BJ (cell line): ENCODE data around the gene ALKBH7. TPM values are rescaled to one million over a fixed set of nuclear protein-coding genes. Genes with fewer than 3 reads are reported as not detected.

Experiments used
- CTCF ChIA-PET: fragments of 350-600 bp; formaldehyde crosslinking; extraction: SDS; loops from one replicate; lab custom pipeline; 2021; ENCODE audit warnings: antibody characterized with exemption, inconsistent platforms; lab: Yijun Ruan, JAX
- POLR2A ChIA-PET: fragments of 300-600 bp; sonication (Branson Sonifier 250); formaldehyde crosslinking; extraction: SDS; loops from one replicate; lab custom pipeline; 2021; ENCODE audit warnings: antibody characterized with exemption; lab: Charles Lee
- DNase-seq: peaks from one replicate; pipeline ENCODE4 v3.0.0-alpha.2; 2011; ENCODE audit warnings: low read depth
- H3K27me3 ChIP-seq: 2 replicates; pipeline ENCODE4 v1.6.0; 2011; ENCODE audit warnings: low read length; ENCODE audit not compliant: control insufficient read depth, insufficient read depth
- H3K36me3 ChIP-seq: 2 replicates; pipeline ENCODE4 v1.5.1; 2011; ENCODE audit warnings: low read length; ENCODE audit not compliant: control insufficient read depth, insufficient read depth
- H3K4me3 ChIP-seq: 2 replicates; pipeline ENCODE4 v1.5.1; 2011; ENCODE audit warnings: low read depth, mild to moderate bottlenecking, control low read depth, low read length
- CTCF ChIP-seq: IDR thresholded peaks from 2 replicates; pipeline ENCODE4 v1.5.1; 2011; ENCODE audit warnings: low read depth, mild to moderate bottlenecking, control low read depth, inconsistent platforms, low read length, moderate library complexity; ENCODE audit not compliant: insufficient read depth
- polyA plus RNA-seq: library from polyadenylated mRNA; depleted of rRNA; stranded (reverse); fragments of >200 nt; gene quantifications from 2 replicates; pipeline ENCODE4 v1.2.3, GENCODE V29; 2011

ALKBH7 gene
- polyA plus RNA-seq, 1 experiment = 40.9 TPM

GRCh38 chr19:6373096-6373812 lies 660 bp downstream of the ALKBH7 start:
- no peak for TF ChIP-seq CTCF
- CTCF ChIA-PET = no interaction called here
- Histone ChIP-seq H3K36me3 (peaks cover 3% of the 10 kb centered on the region), H3K4me3 (peak overlapping the region; percentile 97), H3K27me3 (no peaks in the 10 kb centered on the region)
- DNase-seq = peak; percentile 82
- POLR2A ChIA-PET = interaction anchor here (0.7 to 0.8 kb wide), 2 partner anchors 12 to 52 kb away, joined by 3 to 6 read pairs; partner anchors contain the start of gene CLPP

- ChIA-PET CTCF (no interaction called here), POLR2A (no interaction called here)
- peaks cover under 1% of the 10 kb centered on the region for H3K36me3 ChIP-seq
- DNase-seq = no peak
- no peak for TF ChIP-seq CTCF
- H3K27me3 ChIP-seq = no peaks in the 10 kb centered on the region
- peak overlapping the region; percentile 97 for H3K4me3 ChIP-seq
Observed at GRCh38 chr19:6373813-6374108, 1.2 kb downstream of the ALKBH7 start.

DNA sequence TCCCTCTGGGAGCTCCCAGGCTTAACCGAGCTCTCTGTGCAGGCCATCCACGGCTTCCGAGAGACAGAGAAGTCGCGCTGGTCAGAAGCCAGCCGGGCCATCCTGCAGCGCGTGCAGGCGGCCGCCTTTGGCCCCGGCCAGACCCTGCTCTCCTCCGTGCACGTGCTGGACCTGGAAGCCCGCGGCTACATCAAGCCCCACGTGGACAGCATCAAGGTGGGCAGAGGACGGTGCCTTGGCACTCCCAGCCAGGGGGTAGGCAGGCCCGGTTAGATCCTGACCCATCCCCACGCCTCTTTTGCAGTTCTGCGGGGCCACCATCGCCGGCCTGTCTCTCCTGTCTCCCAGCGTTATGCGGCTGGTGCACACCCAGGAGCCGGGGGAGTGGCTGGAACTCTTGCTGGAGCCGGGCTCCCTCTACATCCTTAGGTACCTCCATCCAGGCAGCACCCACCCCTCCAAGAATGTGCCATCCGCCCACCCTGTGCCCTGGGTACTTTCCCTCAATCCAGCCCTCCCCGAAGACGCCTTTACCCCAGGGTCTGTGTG lies 1.6 kb downstream of the ALKBH7 start:
- TF ChIP-seq CTCF = no peak
- peaks cover 2% of the 10 kb centered on the region for H3K36me3 ChIP-seq
- ChIA-PET CTCF (no interaction called here), POLR2A (no interaction called here)
- DNase-seq = no peak
- H3K27me3 ChIP-seq = no peaks in the 10 kb centered on the region
- peak overlapping the region; percentile 97 for H3K4me3 ChIP-seq

DNA sequence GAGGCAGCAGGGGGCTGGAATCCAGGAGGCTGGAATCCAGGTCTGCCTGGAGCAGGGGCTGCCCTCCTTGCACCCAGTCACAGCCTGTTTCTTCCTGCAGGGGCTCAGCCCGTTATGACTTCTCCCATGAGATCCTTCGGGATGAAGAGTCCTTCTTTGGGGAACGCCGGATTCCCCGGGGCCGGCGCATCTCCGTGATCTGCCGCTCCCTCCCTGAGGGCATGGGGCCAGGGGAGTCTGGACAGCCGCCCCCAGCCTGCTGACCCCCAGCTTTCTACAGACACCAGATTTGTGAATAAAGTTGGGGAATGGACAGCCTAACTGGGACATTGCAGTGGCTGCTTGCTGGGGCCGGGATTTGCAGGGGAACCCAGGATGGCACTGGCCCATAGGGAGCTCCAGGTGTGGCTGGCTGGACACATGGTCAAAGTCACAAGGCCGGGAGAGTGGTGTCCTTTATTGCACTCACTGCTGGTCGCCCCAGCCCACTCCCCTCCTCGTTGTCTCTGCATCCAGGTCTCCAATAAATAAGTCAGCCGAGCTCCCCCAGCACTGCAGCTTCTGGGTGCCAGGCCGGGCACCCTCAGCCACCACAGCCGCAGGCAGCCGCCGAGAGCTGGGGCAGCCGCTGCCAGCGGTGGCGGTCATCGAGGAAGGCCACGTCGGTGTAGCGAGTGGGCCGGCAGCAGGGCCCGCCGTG lies 2.3 kb downstream of the ALKBH7 start:
- H3K36me3 ChIP-seq = peaks cover 4% of the 10 kb centered on the region
- CTCF ChIA-PET = interaction anchor here (1.0 kb wide), 1 partner anchor 19 kb away, joined by 3 read pairs; the partner anchor contains the start of gene GTF2F1
- TF ChIP-seq CTCF = no peak

DNA sequence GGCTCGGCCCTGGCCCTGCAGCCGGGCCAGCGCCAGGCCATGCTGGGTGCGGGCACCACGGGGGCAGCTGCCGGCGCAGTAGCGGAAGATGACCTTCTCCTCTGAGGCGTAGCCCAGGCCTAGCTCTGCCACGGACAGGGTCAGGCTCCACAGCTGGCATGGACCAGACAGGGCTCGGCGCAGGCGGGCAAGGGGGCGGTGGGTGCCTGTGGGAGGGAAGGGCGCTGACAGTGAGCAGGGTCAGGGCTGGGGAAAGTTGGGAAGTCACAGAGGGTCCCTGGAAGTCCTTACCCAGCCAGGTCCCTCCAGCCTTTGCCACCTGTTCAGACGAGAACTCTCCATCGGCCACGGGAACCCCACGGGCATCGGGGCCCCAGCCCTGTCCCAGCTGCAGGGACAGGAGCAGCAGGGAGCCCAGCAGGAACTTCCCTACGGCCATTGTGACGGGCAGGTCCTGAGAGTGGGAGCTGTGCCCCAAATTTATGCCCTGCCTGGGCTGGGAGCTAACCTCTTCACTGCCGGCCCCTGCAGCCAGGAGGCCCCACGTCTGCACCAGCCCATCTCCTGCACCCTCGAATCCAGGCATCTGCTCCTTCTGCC lies 2.9 kb downstream of the ALKBH7 start, which contains the start of gene PSPN:
PSPN (minus strand) TSS at position 523 of the 600 bp plus-strand sequence; CDS start at position 439, 84 bp downstream.
- CTCF ChIA-PET = interaction anchor here (1.0 kb wide), 1 partner anchor 18 kb away, joined by 3 read pairs; the partner anchor contains the start of gene GTF2F1
- POLR2A ChIA-PET = no interaction called here
- no peak for DNase-seq
- Histone ChIP-seq H3K27me3 (no peaks in the 10 kb centered on the region), H3K4me3 (no peak within 1 kb of the TSS), H3K36me3 (peaks cover 10% of the 10 kb centered on the region)
- no peak for TF ChIP-seq CTCF

More for the DNA sequence above, 2.3 kb downstream of the ALKBH7 start:
- no peaks in the 10 kb centered on the region for H3K27me3 ChIP-seq
- DNase-seq = no peak
- H3K4me3 ChIP-seq = no peak overlapping the region
- POLR2A ChIA-PET = no interaction called here
